GM23338 (cell line): ENCODE measurements around the gene KLHL25. TPM values are rescaled to one million over a fixed set of nuclear protein-coding genes. Genes with fewer than 3 reads are reported as not detected.

Source experiments
- ATAC-seq: fragments of 200-7000 bp; cut with Tn5 transposase; 3 replicates; pipeline ENCODE4 v1.9.1; 2020
- DNase-seq: peaks from one replicate; pipeline ENCODE4 v3.0.0-alpha.2; 2015; ENCODE audit warnings: low spot score
- H2AFZ ChIP-seq: fragments of 200-600 bp; sonication (generic); 2 replicates; pipeline ENCODE4 v1.8.0; 2016; ENCODE audit warnings: antibody characterized with exemption, mild to moderate bottlenecking, moderate library complexity
- H3F3A ChIP-seq: fragments of 200-600 bp; sonication (generic); replicated peaks from 2 replicates; pipeline ENCODE4 v1.8.0; 2017; ENCODE audit warnings: antibody characterized with exemption, mixed run types, low read depth
- H3K27ac ChIP-seq: fragments of 200-600 bp; sonication (generic); 2 replicates; pipeline ENCODE4 v1.6.1; 2016; ENCODE audit warnings: low read depth
- H3K27me3 ChIP-seq: fragments of 200-600 bp; sonication (generic); 2 replicates; pipeline ENCODE4 v1.8.0; 2016; ENCODE audit warnings: mild to moderate bottlenecking, mixed run types, moderate library complexity; ENCODE audit not compliant: insufficient read depth
- H3K36me3 ChIP-seq: fragments of 200-600 bp; sonication (generic); 2 replicates; pipeline ENCODE4 v1.8.0; 2016; ENCODE audit warnings: mild to moderate bottlenecking; ENCODE audit not compliant: insufficient read depth
- H3K4me1 ChIP-seq: fragments of 200-600 bp; sonication (generic); 2 replicates; pipeline ENCODE4 v1.8.0; 2016; ENCODE audit warnings: mild to moderate bottlenecking, moderate library complexity; ENCODE audit not compliant: insufficient read depth
- H3K4me2 ChIP-seq: fragments of 200-600 bp; sonication (generic); 2 replicates; pipeline ENCODE4 v1.7.1; 2017; ENCODE audit warnings: mixed run types
- H3K4me3 ChIP-seq: fragments of 200-600 bp; sonication (generic); 2 replicates; pipeline ENCODE4 v1.6.1; 2016; ENCODE audit warnings: mixed run types
- H3K79me2 ChIP-seq: fragments of 200-600 bp; sonication (generic); replicated peaks from 2 replicates; pipeline ENCODE4 v1.8.0; 2017; ENCODE audit warnings: mild to moderate bottlenecking; ENCODE audit not compliant: insufficient read depth
- H3K9me2 ChIP-seq: fragments of 200-600 bp; sonication (generic); 2 replicates; pipeline ENCODE4 v1.8.0; 2017; ENCODE audit not compliant: insufficient read depth
- H4K20me1 ChIP-seq: fragments of 200-600 bp; sonication (generic); replicated peaks from 2 replicates; pipeline ENCODE4 v1.8.0; 2017; ENCODE audit warnings: mild to moderate bottlenecking; ENCODE audit not compliant: insufficient read depth
- H3K27ac Mint-ChIP-seq: 2 replicates; pipeline ENCODE4 v1.8.0; 2020; ENCODE audit warnings: inconsistent platforms, mild to moderate bottlenecking, moderate library complexity, mixed read lengths
- H3K27me3 Mint-ChIP-seq: 3 replicates; pipeline ENCODE4 v1.8.0; 2022; ENCODE audit warnings: low read depth, mild to moderate bottlenecking, moderate library complexity, mixed read lengths, inconsistent platforms; ENCODE audit not compliant: insufficient read depth, poor library complexity
- H3K36me3 Mint-ChIP-seq: 3 replicates; pipeline ENCODE4 v1.8.0; 2021; ENCODE audit warnings: low read depth, mild to moderate bottlenecking, inconsistent platforms, moderate library complexity, mixed read lengths
- H3K4me1 Mint-ChIP-seq: 3 replicates; pipeline ENCODE4 v1.8.0; 2020; ENCODE audit warnings: mild to moderate bottlenecking, inconsistent platforms, mixed read lengths
- H3K4me3 Mint-ChIP-seq: 3 replicates; pipeline ENCODE4 v1.8.0; 2021; ENCODE audit warnings: moderate library complexity, mild to moderate bottlenecking, inconsistent platforms, mixed read lengths
- H3K9me3 Mint-ChIP-seq: 3 replicates; pipeline ENCODE4 v1.8.0; 2020; ENCODE audit warnings: moderate library complexity, mild to moderate bottlenecking, inconsistent platforms, mixed read lengths
- CREB1 ChIP-seq: fragments of 250-450 bp; sonication (Bioruptor Pico); IDR thresholded peaks from 2 replicates; pipeline ENCODE4 v1.5.0; 2020; ENCODE audit warnings: low read depth, mild to moderate bottlenecking, moderate library complexity
- EZH2 ChIP-seq: fragments of 200-600 bp; sonication (generic); IDR thresholded peaks from one replicate; pipeline ENCODE4 v1.8.0; 2017; ENCODE audit warnings: antibody characterized with exemption, mild to moderate bottlenecking, low read depth; ENCODE audit not compliant: unreplicated experiment
- EZH2phosphoT487 ChIP-seq: fragments of 200-600 bp; sonication (generic); IDR thresholded peaks from one replicate; pipeline ENCODE4 v1.8.1; 2018; ENCODE audit warnings: antibody characterized with exemption; ENCODE audit not compliant: unreplicated experiment
- JUNB ChIP-seq: IDR thresholded peaks from one replicate; pipeline ENCODE4 v1.6.1; 2016; ENCODE audit warnings: antibody characterized with exemption; ENCODE audit not compliant: unreplicated experiment
- NANOG ChIP-seq: IDR thresholded peaks from 2 replicates; pipeline ENCODE4 v1.6.1; 2016; ENCODE audit warnings: antibody characterized with exemption, borderline replicate concordance
- POLR2AphosphoS5 ChIP-seq: IDR thresholded peaks from 2 replicates; pipeline ENCODE4 v1.6.1; 2016; ENCODE audit warnings: antibody characterized with exemption, low read depth
- STAT1 ChIP-seq: IDR thresholded peaks from one replicate; pipeline ENCODE4 v1.6.1; 2016; ENCODE audit warnings: antibody characterized with exemption; ENCODE audit not compliant: unreplicated experiment
- ZNF114 ChIP-seq: fragments of 250-450 bp; sonication (Bioruptor Pico); IDR thresholded peaks from 2 replicates; pipeline ENCODE4 v1.5.0; 2020; ENCODE audit warnings: mild to moderate bottlenecking, moderate library complexity
- ZNF331 ChIP-seq: fragments of 250-450 bp; sonication (Bioruptor Pico); IDR thresholded peaks from 2 replicates; pipeline ENCODE4 v1.5.0; 2020; ENCODE audit warnings: low read depth, mild to moderate bottlenecking, moderate library complexity
- polyA plus RNA-seq: library from polyadenylated mRNA; unstranded; fragments of >200 nt; fragmentation: Nextera tagmentation; extraction: Ambion mirVana; gene quantifications from 2 replicates; pipeline ENCODE4 v1.2.1, GENCODE V29; 2016
- total RNA-seq: library from RNA; depleted of rRNA; stranded (reverse); fragments of >200 nt; shearing (Covaris generic); gene quantifications from 2 replicates; pipeline ENCODE4 v1.2.3, GENCODE V29; 2014
- TF ChIP-seq, protein P1 (sequence below): fragments of 250-450 bp; sonication (Bioruptor Pico); IDR thresholded peaks from 2 replicates; pipeline ENCODE4 v1.5.0; 2020; ENCODE audit warnings: mild to moderate bottlenecking, moderate library complexity
- TF ChIP-seq, protein P2 (sequence below): IDR thresholded peaks from 2 replicates; pipeline ENCODE4 v1.6.1; 2016; ENCODE audit warnings: antibody characterized with exemption
- TF ChIP-seq, protein P3 (sequence below), 2 experiments: fragments of 200-600 bp in 1 of 2; sonication (generic) in 1 of 2; conservative IDR thresholded peaks; 2 replicates each; pipeline versions ENCODE4 v1.5.1 to v1.6.1; 2016 to 2017; ENCODE audit warnings: antibody characterized with exemption in 2 of 2, low read depth in 2 of 2, mild to moderate bottlenecking in 2 of 2, moderate library complexity in 1 of 2
- TF ChIP-seq, protein P4 (sequence below): IDR thresholded peaks from one replicate; pipeline ENCODE4 v1.6.1; 2018; ENCODE audit warnings: antibody characterized with exemption; ENCODE audit not compliant: unreplicated experiment

Gene KLHL25
- total and polyA plus RNA-seq, 2 experiments from 2014 or later: 5.2 to 28.5 TPM

DNA sequence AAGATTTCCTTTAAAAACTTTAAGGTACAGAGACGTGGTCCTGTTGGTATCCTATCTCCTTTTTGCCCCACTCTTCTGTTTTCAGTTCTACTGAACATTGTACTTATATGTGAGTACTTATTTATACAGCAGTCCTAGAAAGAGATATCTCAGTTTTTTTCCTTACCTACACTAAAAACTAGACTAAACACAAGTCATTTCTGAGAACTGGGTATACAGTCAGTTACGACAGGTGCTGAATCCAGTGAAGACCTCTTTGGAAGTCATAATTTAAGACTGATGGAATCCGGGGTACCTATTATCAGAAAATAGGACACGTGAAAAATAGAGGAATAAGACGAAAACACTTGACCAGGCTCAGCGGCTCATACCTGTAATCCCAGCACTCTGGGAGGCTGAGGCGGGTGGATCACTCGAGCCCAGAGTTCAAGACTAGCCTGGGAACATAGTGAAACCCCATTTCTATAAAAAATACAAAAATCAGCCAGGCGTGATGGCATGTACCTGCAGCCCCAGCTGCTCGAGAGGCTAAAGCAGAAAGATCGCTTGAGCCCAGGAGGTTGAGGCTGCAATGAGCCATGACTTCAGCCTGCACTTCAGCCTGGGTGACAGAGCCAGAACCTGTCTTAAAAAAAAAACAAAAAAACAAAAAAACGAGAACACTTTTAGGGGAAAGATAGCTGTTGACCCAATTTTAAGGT is 76.3 kb downstream of the KLHL25 start:
- H3K4me3 Mint-ChIP-seq: no peak overlapping the region
- Histone ChIP-seq H2AFZ (no peak overlapping the region), H3K27ac (no peak overlapping the region), H3K36me3 (peaks cover 9% of the 10 kb centered on the region; the same call in 1 of the 2 replicates), H3K79me2 (no peaks in the 10 kb centered on the region), H3F3A (no peaks in the 10 kb centered on the region), H3K9me2 (no peaks in the 10 kb centered on the region), H3K4me2 (no peak overlapping the region), H4K20me1 (no peaks in the 10 kb centered on the region; the same call in 1 of the 2 replicates), H3K27me3 (no peaks in the 10 kb centered on the region), H3K4me3 (no peak overlapping the region), H3K4me1 (no peaks in the 10 kb centered on the region)
- H3K27me3 Mint-ChIP-seq: no peaks in the 10 kb centered on the region
- no peaks in the 10 kb centered on the region for H3K4me1 Mint-ChIP-seq
- no peak for DNase-seq
- ATAC-seq: no peak
- peaks cover 36% of the 10 kb centered on the region for H3K36me3 Mint-ChIP-seq
- H3K9me3 Mint-ChIP-seq: no peaks in the 10 kb centered on the region
- TF ChIP-seq JUNB: no peak
- TF ChIP-seq STAT1: no peak
- TF ChIP-seq, protein P1, sequence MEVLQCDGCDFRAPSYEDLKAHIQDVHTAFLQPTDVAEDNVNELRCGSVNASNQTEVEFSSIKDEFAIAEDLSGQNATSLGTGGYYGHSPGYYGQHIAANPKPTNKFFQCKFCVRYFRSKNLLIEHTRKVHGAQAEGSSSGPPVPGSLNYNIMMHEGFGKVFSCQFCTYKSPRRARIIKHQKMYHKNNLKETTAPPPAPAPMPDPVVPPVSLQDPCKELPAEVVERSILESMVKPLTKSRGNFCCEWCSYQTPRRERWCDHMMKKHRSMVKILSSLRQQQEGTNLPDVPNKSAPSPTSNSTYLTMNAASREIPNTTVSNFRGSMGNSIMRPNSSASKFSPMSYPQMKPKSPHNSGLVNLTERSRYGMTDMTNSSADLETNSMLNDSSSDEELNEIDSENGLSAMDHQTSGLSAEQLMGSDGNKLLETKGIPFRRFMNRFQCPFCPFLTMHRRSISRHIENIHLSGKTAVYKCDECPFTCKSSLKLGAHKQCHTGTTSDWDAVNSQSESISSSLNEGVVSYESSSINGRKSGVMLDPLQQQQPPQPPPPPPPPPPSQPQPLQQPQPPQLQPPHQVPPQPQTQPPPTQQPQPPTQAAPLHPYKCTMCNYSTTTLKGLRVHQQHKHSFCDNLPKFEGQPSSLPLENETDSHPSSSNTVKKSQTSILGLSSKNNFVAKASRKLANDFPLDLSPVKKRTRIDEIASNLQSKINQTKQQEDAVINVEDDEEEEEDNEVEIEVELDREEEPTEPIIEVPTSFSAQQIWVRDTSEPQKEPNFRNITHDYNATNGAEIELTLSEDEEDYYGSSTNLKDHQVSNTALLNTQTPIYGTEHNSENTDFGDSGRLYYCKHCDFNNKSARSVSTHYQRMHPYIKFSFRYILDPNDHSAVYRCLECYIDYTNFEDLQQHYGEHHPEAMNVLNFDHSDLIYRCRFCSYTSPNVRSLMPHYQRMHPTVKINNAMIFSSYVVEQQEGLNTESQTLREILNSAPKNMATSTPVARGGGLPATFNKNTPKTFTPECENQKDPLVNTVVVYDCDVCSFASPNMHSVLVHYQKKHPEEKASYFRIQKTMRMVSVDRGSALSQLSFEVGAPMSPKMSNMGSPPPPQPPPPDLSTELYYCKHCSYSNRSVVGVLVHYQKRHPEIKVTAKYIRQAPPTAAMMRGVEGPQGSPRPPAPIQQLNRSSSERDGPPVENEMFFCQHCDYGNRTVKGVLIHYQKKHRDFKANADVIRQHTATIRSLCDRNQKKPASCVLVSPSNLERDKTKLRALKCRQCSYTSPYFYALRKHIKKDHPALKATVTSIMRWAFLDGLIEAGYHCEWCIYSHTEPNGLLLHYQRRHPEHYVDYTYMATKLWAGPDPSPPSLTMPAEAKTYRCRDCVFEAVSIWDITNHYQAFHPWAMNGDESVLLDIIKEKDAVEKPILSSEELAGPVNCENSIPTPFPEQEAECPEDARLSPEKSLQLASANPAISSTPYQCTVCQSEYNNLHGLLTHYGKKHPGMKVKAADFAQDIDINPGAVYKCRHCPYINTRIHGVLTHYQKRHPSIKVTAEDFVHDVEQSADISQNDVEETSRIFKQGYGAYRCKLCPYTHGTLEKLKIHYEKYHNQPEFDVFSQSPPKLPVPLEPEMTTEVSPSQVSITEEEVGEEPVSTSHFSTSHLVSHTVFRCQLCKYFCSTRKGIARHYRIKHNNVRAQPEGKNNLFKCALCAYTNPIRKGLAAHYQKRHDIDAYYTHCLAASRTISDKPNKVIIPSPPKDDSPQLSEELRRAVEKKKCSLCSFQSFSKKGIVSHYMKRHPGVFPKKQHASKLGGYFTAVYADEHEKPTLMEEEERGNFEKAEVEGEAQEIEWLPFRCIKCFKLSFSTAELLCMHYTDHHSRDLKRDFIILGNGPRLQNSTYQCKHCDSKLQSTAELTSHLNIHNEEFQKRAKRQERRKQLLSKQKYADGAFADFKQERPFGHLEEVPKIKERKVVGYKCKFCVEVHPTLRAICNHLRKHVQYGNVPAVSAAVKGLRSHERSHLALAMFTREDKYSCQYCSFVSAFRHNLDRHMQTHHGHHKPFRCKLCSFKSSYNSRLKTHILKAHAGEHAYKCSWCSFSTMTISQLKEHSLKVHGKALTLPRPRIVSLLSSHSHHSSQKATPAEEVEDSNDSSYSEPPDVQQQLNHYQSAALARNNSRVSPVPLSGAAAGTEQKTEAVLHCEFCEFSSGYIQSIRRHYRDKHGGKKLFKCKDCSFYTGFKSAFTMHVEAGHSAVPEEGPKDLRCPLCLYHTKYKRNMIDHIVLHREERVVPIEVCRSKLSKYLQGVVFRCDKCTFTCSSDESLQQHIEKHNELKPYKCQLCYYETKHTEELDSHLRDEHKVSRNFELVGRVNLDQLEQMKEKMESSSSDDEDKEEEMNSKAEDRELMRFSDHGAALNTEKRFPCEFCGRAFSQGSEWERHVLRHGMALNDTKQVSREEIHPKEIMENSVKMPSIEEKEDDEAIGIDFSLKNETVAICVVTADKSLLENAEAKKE (CRISPR knock-in tag): no peak
- no peak for TF ChIP-seq ZNF331 (CRISPR knock-in tag)
- no peak for TF ChIP-seq POLR2AphosphoS5
- no peak for TF ChIP-seq NANOG
- no peak for TF ChIP-seq EZH2
- no peak for TF ChIP-seq CREB1
- TF ChIP-seq, protein P2, sequence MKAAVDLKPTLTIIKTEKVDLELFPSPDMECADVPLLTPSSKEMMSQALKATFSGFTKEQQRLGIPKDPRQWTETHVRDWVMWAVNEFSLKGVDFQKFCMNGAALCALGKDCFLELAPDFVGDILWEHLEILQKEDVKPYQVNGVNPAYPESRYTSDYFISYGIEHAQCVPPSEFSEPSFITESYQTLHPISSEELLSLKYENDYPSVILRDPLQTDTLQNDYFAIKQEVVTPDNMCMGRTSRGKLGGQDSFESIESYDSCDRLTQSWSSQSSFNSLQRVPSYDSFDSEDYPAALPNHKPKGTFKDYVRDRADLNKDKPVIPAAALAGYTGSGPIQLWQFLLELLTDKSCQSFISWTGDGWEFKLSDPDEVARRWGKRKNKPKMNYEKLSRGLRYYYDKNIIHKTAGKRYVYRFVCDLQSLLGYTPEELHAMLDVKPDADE: no peak
- no peak for TF ChIP-seq ZNF114
- no peak for TF ChIP-seq EZH2phosphoT487
- TF ChIP-seq, protein P3, sequence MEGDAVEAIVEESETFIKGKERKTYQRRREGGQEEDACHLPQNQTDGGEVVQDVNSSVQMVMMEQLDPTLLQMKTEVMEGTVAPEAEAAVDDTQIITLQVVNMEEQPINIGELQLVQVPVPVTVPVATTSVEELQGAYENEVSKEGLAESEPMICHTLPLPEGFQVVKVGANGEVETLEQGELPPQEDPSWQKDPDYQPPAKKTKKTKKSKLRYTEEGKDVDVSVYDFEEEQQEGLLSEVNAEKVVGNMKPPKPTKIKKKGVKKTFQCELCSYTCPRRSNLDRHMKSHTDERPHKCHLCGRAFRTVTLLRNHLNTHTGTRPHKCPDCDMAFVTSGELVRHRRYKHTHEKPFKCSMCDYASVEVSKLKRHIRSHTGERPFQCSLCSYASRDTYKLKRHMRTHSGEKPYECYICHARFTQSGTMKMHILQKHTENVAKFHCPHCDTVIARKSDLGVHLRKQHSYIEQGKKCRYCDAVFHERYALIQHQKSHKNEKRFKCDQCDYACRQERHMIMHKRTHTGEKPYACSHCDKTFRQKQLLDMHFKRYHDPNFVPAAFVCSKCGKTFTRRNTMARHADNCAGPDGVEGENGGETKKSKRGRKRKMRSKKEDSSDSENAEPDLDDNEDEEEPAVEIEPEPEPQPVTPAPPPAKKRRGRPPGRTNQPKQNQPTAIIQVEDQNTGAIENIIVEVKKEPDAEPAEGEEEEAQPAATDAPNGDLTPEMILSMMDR (conservative IDR thresholded peaks at IDR 0.05; ENCODE audit: low read depth in 2 of 2): no peak
- TF ChIP-seq, protein P4, sequence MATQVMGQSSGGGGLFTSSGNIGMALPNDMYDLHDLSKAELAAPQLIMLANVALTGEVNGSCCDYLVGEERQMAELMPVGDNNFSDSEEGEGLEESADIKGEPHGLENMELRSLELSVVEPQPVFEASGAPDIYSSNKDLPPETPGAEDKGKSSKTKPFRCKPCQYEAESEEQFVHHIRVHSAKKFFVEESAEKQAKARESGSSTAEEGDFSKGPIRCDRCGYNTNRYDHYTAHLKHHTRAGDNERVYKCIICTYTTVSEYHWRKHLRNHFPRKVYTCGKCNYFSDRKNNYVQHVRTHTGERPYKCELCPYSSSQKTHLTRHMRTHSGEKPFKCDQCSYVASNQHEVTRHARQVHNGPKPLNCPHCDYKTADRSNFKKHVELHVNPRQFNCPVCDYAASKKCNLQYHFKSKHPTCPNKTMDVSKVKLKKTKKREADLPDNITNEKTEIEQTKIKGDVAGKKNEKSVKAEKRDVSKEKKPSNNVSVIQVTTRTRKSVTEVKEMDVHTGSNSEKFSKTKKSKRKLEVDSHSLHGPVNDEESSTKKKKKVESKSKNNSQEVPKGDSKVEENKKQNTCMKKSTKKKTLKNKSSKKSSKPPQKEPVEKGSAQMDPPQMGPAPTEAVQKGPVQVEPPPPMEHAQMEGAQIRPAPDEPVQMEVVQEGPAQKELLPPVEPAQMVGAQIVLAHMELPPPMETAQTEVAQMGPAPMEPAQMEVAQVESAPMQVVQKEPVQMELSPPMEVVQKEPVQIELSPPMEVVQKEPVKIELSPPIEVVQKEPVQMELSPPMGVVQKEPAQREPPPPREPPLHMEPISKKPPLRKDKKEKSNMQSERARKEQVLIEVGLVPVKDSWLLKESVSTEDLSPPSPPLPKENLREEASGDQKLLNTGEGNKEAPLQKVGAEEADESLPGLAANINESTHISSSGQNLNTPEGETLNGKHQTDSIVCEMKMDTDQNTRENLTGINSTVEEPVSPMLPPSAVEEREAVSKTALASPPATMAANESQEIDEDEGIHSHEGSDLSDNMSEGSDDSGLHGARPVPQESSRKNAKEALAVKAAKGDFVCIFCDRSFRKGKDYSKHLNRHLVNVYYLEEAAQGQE: no peak
- H3K27ac Mint-ChIP-seq: no peak overlapping the region
